ENCODE results near the gene REXO4. TPM values are rescaled to one million over a fixed set of nuclear protein-coding genes. Genes with fewer than 3 reads are reported as not detected.

Gene REXO4
- total and polyA plus RNA-seq, 2 of the 13 experiments (the other 11 are each of a cell fraction or from before 2014, with no cell fraction given): 18.5 to 30.4 TPM

DNA sequence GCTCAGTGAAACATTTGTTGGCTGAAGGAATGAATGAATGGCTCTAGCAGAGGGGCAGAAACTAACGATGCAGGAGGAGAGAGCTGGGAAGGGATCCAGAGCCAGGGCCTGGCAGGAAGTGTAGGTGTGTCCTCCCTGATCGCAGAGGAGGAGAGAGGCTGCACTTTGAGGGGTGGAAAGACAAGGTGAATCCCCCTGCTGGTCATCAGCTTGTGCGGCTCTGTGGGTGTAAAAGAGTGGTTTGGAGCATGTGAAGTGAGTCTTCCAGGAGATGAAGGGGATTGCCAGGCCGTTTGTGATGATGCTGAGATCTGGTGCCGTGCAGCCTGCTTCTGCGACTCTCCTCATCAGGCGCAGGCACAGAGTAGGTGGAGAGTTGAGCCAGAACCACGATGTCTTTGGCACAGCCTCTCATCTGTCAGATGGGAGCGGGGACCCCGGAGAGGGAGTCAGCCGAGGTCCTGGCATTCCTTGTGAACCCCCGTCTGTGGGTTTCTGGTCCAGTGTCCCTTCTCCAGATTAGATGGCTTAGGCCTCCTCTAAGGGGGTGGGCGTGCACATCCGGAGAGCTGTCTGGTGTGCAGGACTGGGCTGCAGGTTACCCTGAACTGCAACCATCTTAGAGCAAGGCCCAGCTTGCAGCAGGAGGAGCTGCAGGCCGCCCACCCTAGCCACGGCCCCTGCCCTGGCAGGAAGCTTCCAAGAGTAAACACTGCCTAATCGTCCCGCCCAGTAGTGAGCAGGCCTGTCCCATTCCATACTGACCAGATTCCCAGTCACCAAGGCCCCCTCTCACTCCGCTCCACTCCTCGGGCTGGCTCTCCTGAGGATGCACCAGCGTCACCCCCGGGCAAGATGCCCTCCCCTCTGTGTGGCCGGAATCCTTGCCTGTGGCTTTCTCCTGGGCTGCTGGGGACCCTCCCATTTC lies 4.1 kb upstream of the REXO4 start, which contains the start of gene ADAMTS13 (continued):
- TF ChIP-seq, protein P1, sequence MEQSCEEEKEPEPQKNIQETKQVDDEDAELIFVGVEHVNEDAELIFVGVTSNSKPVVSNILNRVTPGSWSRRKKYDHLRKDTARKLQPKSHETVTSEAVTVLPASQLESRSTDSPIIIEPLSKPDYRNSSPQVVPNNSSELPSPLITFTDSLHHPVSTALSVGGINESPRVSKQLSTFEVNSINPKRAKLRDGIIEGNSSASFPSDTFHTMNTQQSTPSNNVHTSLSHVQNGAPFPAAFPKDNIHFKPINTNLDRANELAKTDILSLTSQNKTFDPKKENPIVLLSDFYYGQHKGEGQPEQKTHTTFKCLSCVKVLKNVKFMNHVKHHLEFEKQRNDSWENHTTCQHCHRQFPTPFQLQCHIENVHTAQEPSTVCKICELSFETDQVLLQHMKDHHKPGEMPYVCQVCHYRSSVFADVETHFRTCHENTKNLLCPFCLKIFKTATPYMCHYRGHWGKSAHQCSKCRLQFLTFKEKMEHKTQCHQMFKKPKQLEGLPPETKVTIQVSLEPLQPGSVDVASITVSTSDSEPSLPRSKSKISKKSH (CRISPR knock-in tag; IDR thresholded peaks at IDR 0.05; ENCODE audit: borderline replicate concordance): no peak
- TF ChIP-seq SOX6 (IDR thresholded peaks at IDR 0.05): no peak
- TF ChIP-seq SOX6 (CRISPR knock-in tag; IDR thresholded peaks at IDR 0.05): peak; percentile 12; the same call in 1 of the 2 replicates
- TF ChIP-seq BORCS8-MEF2B (CRISPR knock-in tag; IDR thresholded peaks at IDR 0.05): no peak
- TF ChIP-seq ZFP91 (CRISPR knock-in tag; IDR thresholded peaks at IDR 0.05; ENCODE audit: borderline replicate concordance): peak; percentile 59; the same call in 1 of the 2 replicates
- TF ChIP-seq MYPOP (CRISPR knock-in tag; IDR thresholded peaks at IDR 0.05): no peak
- no peak for TF ChIP-seq ZNF879 (CRISPR knock-in tag; IDR thresholded peaks at IDR 0.05)
- TF ChIP-seq KLF12 (CRISPR knock-in tag; IDR thresholded peaks at IDR 0.05; ENCODE audit: borderline replicate concordance): peak; percentile 40; the same call in 1 of the 2 replicates
- TF ChIP-seq ELF3 (CRISPR knock-in tag; IDR thresholded peaks at IDR 0.05): 0 out of 2 replicates have a peak, but pooled peaks have one; percentile 9
- TF ChIP-seq, protein P2, sequence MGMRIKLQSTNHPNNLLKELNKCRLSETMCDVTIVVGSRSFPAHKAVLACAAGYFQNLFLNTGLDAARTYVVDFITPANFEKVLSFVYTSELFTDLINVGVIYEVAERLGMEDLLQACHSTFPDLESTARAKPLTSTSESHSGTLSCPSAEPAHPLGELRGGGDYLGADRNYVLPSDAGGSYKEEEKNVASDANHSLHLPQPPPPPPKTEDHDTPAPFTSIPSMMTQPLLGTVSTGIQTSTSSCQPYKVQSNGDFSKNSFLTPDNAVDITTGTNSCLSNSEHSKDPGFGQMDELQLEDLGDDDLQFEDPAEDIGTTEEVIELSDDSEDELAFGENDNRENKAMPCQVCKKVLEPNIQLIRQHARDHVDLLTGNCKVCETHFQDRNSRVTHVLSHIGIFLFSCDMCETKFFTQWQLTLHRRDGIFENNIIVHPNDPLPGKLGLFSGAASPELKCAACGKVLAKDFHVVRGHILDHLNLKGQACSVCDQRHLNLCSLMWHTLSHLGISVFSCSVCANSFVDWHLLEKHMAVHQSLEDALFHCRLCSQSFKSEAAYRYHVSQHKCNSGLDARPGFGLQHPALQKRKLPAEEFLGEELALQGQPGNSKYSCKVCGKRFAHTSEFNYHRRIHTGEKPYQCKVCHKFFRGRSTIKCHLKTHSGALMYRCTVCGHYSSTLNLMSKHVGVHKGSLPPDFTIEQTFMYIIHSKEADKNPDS (CRISPR knock-in tag; IDR thresholded peaks at IDR 0.05): no peak
- TF ChIP-seq SIX1 (CRISPR knock-in tag; IDR thresholded peaks at IDR 0.05; ENCODE audit: borderline replicate concordance): no peak
- TF ChIP-seq, protein P3, sequence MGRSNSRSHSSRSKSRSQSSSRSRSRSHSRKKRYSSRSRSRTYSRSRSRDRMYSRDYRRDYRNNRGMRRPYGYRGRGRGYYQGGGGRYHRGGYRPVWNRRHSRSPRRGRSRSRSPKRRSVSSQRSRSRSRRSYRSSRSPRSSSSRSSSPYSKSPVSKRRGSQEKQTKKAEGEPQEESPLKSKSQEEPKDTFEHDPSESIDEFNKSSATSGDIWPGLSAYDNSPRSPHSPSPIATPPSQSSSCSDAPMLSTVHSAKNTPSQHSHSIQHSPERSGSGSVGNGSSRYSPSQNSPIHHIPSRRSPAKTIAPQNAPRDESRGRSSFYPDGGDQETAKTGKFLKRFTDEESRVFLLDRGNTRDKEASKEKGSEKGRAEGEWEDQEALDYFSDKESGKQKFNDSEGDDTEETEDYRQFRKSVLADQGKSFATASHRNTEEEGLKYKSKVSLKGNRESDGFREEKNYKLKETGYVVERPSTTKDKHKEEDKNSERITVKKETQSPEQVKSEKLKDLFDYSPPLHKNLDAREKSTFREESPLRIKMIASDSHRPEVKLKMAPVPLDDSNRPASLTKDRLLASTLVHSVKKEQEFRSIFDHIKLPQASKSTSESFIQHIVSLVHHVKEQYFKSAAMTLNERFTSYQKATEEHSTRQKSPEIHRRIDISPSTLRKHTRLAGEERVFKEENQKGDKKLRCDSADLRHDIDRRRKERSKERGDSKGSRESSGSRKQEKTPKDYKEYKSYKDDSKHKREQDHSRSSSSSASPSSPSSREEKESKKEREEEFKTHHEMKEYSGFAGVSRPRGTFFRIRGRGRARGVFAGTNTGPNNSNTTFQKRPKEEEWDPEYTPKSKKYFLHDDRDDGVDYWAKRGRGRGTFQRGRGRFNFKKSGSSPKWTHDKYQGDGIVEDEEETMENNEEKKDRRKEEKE (IDR thresholded peaks at IDR 0.05): no peak
- TF ChIP-seq KAT2B (IDR thresholded peaks at IDR 0.05; ENCODE audit: borderline replicate concordance, low read depth, low read length): no peak
- TF ChIP-seq TOE1 (CRISPR knock-in tag; IDR thresholded peaks at IDR 0.05): no peak
- 0 out of 2 replicates have a peak, but pooled peaks have one; percentile 25 for TF ChIP-seq HDAC2 (CRISPR knock-in tag; IDR thresholded peaks at IDR 0.05)
- TF ChIP-seq ZNF143 (CRISPR knock-in tag; IDR thresholded peaks at IDR 0.05): no peak
- TF ChIP-seq FOXO1 (CRISPR knock-in tag; IDR thresholded peaks at IDR 0.05): no peak
- no peak for TF ChIP-seq ZNF782 (CRISPR knock-in tag; IDR thresholded peaks at IDR 0.05; ENCODE audit: borderline replicate concordance)
- no peak for TF ChIP-seq REL (CRISPR knock-in tag; conservative IDR thresholded peaks at IDR 0.05)
- TF ChIP-seq NFIB (CRISPR knock-in tag; IDR thresholded peaks at IDR 0.05; ENCODE audit: borderline replicate concordance): no peak
